GM23338 (cell line): ENCODE measurements around the gene APBA2. TPM values are rescaled to one million over a fixed set of nuclear protein-coding genes. Genes with fewer than 3 reads are reported as not detected.

ENCODE experiments used
- ATAC-seq: fragments of 200-7000 bp; cut with Tn5 transposase; 3 replicates; pipeline ENCODE4 v1.9.1; 2020
- DNase-seq: peaks from one replicate; pipeline ENCODE4 v3.0.0-alpha.2; 2015; ENCODE audit warnings: low spot score
- H2AFZ ChIP-seq: fragments of 200-600 bp; sonication (generic); 2 replicates; pipeline ENCODE4 v1.8.0; 2016; ENCODE audit warnings: antibody characterized with exemption, mild to moderate bottlenecking, moderate library complexity
- H3F3A ChIP-seq: fragments of 200-600 bp; sonication (generic); replicated peaks from 2 replicates; pipeline ENCODE4 v1.8.0; 2017; ENCODE audit warnings: antibody characterized with exemption, mixed run types, low read depth
- H3K27ac ChIP-seq: fragments of 200-600 bp; sonication (generic); 2 replicates; pipeline ENCODE4 v1.6.1; 2016; ENCODE audit warnings: low read depth
- H3K27me3 ChIP-seq: fragments of 200-600 bp; sonication (generic); 2 replicates; pipeline ENCODE4 v1.8.0; 2016; ENCODE audit warnings: mild to moderate bottlenecking, mixed run types, moderate library complexity; ENCODE audit not compliant: insufficient read depth
- H3K36me3 ChIP-seq: fragments of 200-600 bp; sonication (generic); 2 replicates; pipeline ENCODE4 v1.8.0; 2016; ENCODE audit warnings: mild to moderate bottlenecking; ENCODE audit not compliant: insufficient read depth
- H3K4me1 ChIP-seq: fragments of 200-600 bp; sonication (generic); 2 replicates; pipeline ENCODE4 v1.8.0; 2016; ENCODE audit warnings: mild to moderate bottlenecking, moderate library complexity; ENCODE audit not compliant: insufficient read depth
- H3K4me2 ChIP-seq: fragments of 200-600 bp; sonication (generic); 2 replicates; pipeline ENCODE4 v1.7.1; 2017; ENCODE audit warnings: mixed run types
- H3K4me3 ChIP-seq: fragments of 200-600 bp; sonication (generic); 2 replicates; pipeline ENCODE4 v1.6.1; 2016; ENCODE audit warnings: mixed run types
- H3K79me2 ChIP-seq: fragments of 200-600 bp; sonication (generic); replicated peaks from 2 replicates; pipeline ENCODE4 v1.8.0; 2017; ENCODE audit warnings: mild to moderate bottlenecking; ENCODE audit not compliant: insufficient read depth
- H3K9me2 ChIP-seq: fragments of 200-600 bp; sonication (generic); 2 replicates; pipeline ENCODE4 v1.8.0; 2017; ENCODE audit not compliant: insufficient read depth
- H4K20me1 ChIP-seq: fragments of 200-600 bp; sonication (generic); replicated peaks from 2 replicates; pipeline ENCODE4 v1.8.0; 2017; ENCODE audit warnings: mild to moderate bottlenecking; ENCODE audit not compliant: insufficient read depth
- H3K27ac Mint-ChIP-seq: 2 replicates; pipeline ENCODE4 v1.8.0; 2020; ENCODE audit warnings: inconsistent platforms, mild to moderate bottlenecking, moderate library complexity, mixed read lengths
- H3K27me3 Mint-ChIP-seq: 3 replicates; pipeline ENCODE4 v1.8.0; 2022; ENCODE audit warnings: low read depth, mild to moderate bottlenecking, moderate library complexity, mixed read lengths, inconsistent platforms; ENCODE audit not compliant: insufficient read depth, poor library complexity
- H3K36me3 Mint-ChIP-seq: 3 replicates; pipeline ENCODE4 v1.8.0; 2021; ENCODE audit warnings: low read depth, mild to moderate bottlenecking, inconsistent platforms, moderate library complexity, mixed read lengths
- H3K4me1 Mint-ChIP-seq: 3 replicates; pipeline ENCODE4 v1.8.0; 2020; ENCODE audit warnings: mild to moderate bottlenecking, inconsistent platforms, mixed read lengths
- H3K4me3 Mint-ChIP-seq: 3 replicates; pipeline ENCODE4 v1.8.0; 2021; ENCODE audit warnings: moderate library complexity, mild to moderate bottlenecking, inconsistent platforms, mixed read lengths
- H3K9me3 Mint-ChIP-seq: 3 replicates; pipeline ENCODE4 v1.8.0; 2020; ENCODE audit warnings: moderate library complexity, mild to moderate bottlenecking, inconsistent platforms, mixed read lengths
- CREB1 ChIP-seq: fragments of 250-450 bp; sonication (Bioruptor Pico); IDR thresholded peaks from 2 replicates; pipeline ENCODE4 v1.5.0; 2020; ENCODE audit warnings: low read depth, mild to moderate bottlenecking, moderate library complexity
- NANOG ChIP-seq: IDR thresholded peaks from 2 replicates; pipeline ENCODE4 v1.6.1; 2016; ENCODE audit warnings: antibody characterized with exemption, borderline replicate concordance
- STAT1 ChIP-seq: IDR thresholded peaks from one replicate; pipeline ENCODE4 v1.6.1; 2016; ENCODE audit warnings: antibody characterized with exemption; ENCODE audit not compliant: unreplicated experiment
- ZNF114 ChIP-seq: fragments of 250-450 bp; sonication (Bioruptor Pico); IDR thresholded peaks from 2 replicates; pipeline ENCODE4 v1.5.0; 2020; ENCODE audit warnings: mild to moderate bottlenecking, moderate library complexity
- ZNF331 ChIP-seq: fragments of 250-450 bp; sonication (Bioruptor Pico); IDR thresholded peaks from 2 replicates; pipeline ENCODE4 v1.5.0; 2020; ENCODE audit warnings: low read depth, mild to moderate bottlenecking, moderate library complexity
- polyA plus RNA-seq: library from polyadenylated mRNA; unstranded; fragments of >200 nt; fragmentation: Nextera tagmentation; extraction: Ambion mirVana; gene quantifications from 2 replicates; pipeline ENCODE4 v1.2.1, GENCODE V29; 2016
- total RNA-seq: library from RNA; depleted of rRNA; stranded (reverse); fragments of >200 nt; shearing (Covaris generic); gene quantifications from 2 replicates; pipeline ENCODE4 v1.2.3, GENCODE V29; 2014
- TF ChIP-seq, protein P1 (sequence below): fragments of 250-450 bp; sonication (Bioruptor Pico); IDR thresholded peaks from 2 replicates; pipeline ENCODE4 v1.5.0; 2020; ENCODE audit warnings: mild to moderate bottlenecking, moderate library complexity
- TF ChIP-seq, protein P2 (sequence below), 2 experiments: fragments of 200-600 bp in 1 of 2; sonication (generic) in 1 of 2; conservative IDR thresholded peaks; 2 replicates each; pipeline versions ENCODE4 v1.5.1 to v1.6.1; 2016 to 2017; ENCODE audit warnings: antibody characterized with exemption in 2 of 2, low read depth in 2 of 2, mild to moderate bottlenecking in 2 of 2, moderate library complexity in 1 of 2
- TF ChIP-seq, protein P3 (sequence below): IDR thresholded peaks from 2 replicates; pipeline ENCODE4 v1.6.1; 2016; ENCODE audit warnings: antibody characterized with exemption
- TF ChIP-seq, protein P4 (sequence below): IDR thresholded peaks from one replicate; pipeline ENCODE4 v1.6.1; 2018; ENCODE audit warnings: antibody characterized with exemption; ENCODE audit not compliant: unreplicated experiment

APBA2 gene
- total and polyA plus RNA-seq, 2 experiments from 2014 or later: 5.9 to 24.7 TPM

DNA sequence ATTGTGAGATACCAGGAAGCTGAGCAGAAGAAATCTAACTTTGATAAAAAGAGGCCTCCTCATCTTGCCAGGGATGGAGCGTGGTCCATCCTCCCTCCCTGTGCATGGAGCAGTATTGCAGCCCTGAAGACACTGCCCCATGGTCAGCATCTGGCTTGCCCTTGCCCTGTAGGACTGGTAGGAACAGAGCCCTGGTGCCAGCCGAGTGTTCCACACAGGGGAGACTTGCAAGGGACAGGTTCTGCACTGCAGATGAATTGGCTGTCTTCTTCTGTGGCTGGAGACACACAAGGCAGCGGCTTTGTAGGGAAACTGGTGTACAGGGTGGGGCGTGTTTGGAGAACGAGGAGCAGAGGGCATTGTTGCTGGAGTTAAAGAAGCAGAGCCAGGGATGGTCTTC is 110.5 kb downstream of the APBA2 start (continued):
- TF ChIP-seq STAT1: no peak

DNA sequence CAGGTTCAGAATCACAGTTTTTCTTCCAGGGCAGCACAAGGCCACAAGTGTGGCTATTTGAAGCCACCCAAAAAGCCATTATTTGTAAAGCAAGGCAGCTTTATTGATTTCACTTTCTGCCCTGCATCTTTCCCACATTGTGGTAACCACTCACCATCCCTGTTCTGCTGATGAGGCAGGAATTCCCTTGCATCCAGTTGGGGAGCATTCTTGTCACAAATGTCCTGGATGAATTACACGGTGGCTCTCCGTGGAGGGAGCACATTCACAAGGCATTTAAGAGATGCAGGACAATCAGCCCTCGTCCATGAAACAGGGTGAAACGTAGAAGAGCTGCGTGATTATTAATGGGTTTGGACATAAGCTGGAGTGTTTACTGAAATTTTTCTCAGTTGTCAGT is 111.2 kb downstream of the APBA2 start:
- H3K9me2 ChIP-seq: no peaks in the 10 kb centered on the region; the same call in 1 of the 2 replicates
- no peak overlapping the region for H3K27ac ChIP-seq
- peaks cover 4% of the 10 kb centered on the region for H3K27me3 Mint-ChIP-seq
- no peaks in the 10 kb centered on the region for H3K27me3 ChIP-seq
- no peaks in the 10 kb centered on the region for H3K79me2 ChIP-seq
- no peaks in the 10 kb centered on the region for H4K20me1 ChIP-seq
- H3K9me3 Mint-ChIP-seq: no peaks in the 10 kb centered on the region
- no peak for ATAC-seq
- H3K4me2 ChIP-seq: no peak overlapping the region
- H3F3A ChIP-seq: no peaks in the 10 kb centered on the region
- no peak overlapping the region for H2AFZ ChIP-seq
- no peak overlapping the region for H3K27ac Mint-ChIP-seq
- peaks cover 4% of the 10 kb centered on the region; the same call in 1 of the 3 replicates for H3K36me3 Mint-ChIP-seq
- no peak for DNase-seq
- peaks cover 11% of the 10 kb centered on the region; the same call in 1 of the 2 replicates for H3K4me1 ChIP-seq
- H3K4me1 Mint-ChIP-seq: peaks cover 33% of the 10 kb centered on the region
- H3K4me3 Mint-ChIP-seq: no peak overlapping the region
- H3K36me3 ChIP-seq: no peaks in the 10 kb centered on the region
- no peak overlapping the region for H3K4me3 ChIP-seq
- TF ChIP-seq ZNF331 (CRISPR knock-in tag) (no peak), NANOG (no peak), ZNF114 (no peak), CREB1 (no peak), STAT1 (no peak)
- TF ChIP-seq, protein P1, sequence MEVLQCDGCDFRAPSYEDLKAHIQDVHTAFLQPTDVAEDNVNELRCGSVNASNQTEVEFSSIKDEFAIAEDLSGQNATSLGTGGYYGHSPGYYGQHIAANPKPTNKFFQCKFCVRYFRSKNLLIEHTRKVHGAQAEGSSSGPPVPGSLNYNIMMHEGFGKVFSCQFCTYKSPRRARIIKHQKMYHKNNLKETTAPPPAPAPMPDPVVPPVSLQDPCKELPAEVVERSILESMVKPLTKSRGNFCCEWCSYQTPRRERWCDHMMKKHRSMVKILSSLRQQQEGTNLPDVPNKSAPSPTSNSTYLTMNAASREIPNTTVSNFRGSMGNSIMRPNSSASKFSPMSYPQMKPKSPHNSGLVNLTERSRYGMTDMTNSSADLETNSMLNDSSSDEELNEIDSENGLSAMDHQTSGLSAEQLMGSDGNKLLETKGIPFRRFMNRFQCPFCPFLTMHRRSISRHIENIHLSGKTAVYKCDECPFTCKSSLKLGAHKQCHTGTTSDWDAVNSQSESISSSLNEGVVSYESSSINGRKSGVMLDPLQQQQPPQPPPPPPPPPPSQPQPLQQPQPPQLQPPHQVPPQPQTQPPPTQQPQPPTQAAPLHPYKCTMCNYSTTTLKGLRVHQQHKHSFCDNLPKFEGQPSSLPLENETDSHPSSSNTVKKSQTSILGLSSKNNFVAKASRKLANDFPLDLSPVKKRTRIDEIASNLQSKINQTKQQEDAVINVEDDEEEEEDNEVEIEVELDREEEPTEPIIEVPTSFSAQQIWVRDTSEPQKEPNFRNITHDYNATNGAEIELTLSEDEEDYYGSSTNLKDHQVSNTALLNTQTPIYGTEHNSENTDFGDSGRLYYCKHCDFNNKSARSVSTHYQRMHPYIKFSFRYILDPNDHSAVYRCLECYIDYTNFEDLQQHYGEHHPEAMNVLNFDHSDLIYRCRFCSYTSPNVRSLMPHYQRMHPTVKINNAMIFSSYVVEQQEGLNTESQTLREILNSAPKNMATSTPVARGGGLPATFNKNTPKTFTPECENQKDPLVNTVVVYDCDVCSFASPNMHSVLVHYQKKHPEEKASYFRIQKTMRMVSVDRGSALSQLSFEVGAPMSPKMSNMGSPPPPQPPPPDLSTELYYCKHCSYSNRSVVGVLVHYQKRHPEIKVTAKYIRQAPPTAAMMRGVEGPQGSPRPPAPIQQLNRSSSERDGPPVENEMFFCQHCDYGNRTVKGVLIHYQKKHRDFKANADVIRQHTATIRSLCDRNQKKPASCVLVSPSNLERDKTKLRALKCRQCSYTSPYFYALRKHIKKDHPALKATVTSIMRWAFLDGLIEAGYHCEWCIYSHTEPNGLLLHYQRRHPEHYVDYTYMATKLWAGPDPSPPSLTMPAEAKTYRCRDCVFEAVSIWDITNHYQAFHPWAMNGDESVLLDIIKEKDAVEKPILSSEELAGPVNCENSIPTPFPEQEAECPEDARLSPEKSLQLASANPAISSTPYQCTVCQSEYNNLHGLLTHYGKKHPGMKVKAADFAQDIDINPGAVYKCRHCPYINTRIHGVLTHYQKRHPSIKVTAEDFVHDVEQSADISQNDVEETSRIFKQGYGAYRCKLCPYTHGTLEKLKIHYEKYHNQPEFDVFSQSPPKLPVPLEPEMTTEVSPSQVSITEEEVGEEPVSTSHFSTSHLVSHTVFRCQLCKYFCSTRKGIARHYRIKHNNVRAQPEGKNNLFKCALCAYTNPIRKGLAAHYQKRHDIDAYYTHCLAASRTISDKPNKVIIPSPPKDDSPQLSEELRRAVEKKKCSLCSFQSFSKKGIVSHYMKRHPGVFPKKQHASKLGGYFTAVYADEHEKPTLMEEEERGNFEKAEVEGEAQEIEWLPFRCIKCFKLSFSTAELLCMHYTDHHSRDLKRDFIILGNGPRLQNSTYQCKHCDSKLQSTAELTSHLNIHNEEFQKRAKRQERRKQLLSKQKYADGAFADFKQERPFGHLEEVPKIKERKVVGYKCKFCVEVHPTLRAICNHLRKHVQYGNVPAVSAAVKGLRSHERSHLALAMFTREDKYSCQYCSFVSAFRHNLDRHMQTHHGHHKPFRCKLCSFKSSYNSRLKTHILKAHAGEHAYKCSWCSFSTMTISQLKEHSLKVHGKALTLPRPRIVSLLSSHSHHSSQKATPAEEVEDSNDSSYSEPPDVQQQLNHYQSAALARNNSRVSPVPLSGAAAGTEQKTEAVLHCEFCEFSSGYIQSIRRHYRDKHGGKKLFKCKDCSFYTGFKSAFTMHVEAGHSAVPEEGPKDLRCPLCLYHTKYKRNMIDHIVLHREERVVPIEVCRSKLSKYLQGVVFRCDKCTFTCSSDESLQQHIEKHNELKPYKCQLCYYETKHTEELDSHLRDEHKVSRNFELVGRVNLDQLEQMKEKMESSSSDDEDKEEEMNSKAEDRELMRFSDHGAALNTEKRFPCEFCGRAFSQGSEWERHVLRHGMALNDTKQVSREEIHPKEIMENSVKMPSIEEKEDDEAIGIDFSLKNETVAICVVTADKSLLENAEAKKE (CRISPR knock-in tag): no peak
- TF ChIP-seq, protein P2, sequence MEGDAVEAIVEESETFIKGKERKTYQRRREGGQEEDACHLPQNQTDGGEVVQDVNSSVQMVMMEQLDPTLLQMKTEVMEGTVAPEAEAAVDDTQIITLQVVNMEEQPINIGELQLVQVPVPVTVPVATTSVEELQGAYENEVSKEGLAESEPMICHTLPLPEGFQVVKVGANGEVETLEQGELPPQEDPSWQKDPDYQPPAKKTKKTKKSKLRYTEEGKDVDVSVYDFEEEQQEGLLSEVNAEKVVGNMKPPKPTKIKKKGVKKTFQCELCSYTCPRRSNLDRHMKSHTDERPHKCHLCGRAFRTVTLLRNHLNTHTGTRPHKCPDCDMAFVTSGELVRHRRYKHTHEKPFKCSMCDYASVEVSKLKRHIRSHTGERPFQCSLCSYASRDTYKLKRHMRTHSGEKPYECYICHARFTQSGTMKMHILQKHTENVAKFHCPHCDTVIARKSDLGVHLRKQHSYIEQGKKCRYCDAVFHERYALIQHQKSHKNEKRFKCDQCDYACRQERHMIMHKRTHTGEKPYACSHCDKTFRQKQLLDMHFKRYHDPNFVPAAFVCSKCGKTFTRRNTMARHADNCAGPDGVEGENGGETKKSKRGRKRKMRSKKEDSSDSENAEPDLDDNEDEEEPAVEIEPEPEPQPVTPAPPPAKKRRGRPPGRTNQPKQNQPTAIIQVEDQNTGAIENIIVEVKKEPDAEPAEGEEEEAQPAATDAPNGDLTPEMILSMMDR (conservative IDR thresholded peaks at IDR 0.05; ENCODE audit: low read depth in 2 of 2): no peak
- TF ChIP-seq, protein P3, sequence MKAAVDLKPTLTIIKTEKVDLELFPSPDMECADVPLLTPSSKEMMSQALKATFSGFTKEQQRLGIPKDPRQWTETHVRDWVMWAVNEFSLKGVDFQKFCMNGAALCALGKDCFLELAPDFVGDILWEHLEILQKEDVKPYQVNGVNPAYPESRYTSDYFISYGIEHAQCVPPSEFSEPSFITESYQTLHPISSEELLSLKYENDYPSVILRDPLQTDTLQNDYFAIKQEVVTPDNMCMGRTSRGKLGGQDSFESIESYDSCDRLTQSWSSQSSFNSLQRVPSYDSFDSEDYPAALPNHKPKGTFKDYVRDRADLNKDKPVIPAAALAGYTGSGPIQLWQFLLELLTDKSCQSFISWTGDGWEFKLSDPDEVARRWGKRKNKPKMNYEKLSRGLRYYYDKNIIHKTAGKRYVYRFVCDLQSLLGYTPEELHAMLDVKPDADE: no peak
- TF ChIP-seq, protein P4, sequence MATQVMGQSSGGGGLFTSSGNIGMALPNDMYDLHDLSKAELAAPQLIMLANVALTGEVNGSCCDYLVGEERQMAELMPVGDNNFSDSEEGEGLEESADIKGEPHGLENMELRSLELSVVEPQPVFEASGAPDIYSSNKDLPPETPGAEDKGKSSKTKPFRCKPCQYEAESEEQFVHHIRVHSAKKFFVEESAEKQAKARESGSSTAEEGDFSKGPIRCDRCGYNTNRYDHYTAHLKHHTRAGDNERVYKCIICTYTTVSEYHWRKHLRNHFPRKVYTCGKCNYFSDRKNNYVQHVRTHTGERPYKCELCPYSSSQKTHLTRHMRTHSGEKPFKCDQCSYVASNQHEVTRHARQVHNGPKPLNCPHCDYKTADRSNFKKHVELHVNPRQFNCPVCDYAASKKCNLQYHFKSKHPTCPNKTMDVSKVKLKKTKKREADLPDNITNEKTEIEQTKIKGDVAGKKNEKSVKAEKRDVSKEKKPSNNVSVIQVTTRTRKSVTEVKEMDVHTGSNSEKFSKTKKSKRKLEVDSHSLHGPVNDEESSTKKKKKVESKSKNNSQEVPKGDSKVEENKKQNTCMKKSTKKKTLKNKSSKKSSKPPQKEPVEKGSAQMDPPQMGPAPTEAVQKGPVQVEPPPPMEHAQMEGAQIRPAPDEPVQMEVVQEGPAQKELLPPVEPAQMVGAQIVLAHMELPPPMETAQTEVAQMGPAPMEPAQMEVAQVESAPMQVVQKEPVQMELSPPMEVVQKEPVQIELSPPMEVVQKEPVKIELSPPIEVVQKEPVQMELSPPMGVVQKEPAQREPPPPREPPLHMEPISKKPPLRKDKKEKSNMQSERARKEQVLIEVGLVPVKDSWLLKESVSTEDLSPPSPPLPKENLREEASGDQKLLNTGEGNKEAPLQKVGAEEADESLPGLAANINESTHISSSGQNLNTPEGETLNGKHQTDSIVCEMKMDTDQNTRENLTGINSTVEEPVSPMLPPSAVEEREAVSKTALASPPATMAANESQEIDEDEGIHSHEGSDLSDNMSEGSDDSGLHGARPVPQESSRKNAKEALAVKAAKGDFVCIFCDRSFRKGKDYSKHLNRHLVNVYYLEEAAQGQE: no peak
